HepG2 (cell line): ENCODE data around the gene IL2. TPM values are rescaled to one million over a fixed set of nuclear protein-coding genes. Genes with fewer than 3 reads are reported as not detected.

ENCODE experiments used
- ATAC-seq: fragments of 200-7000 bp; cut with Tn5 transposase; 3 replicates; pipeline ENCODE4 v1.9.1; 2020; ENCODE audit warnings: mild to moderate bottlenecking, moderate library complexity
- BruUV-seq: library from RNA; stranded (reverse); fragments of 400-500 nt; replicated peaks from 2 replicates; lab custom pipeline; 2021; lab: Mats Ljungman, UMichigan
- CTCF ChIA-PET: fragments of 300-600 bp; formaldehyde crosslinking; extraction: SDS; loops from one replicate; lab custom pipeline; 2021; ENCODE audit warnings: low total read pairs, inconsistent platforms, low intra/inter-chr PET ratio; lab: Yijun Ruan, JAX
- POLR2A ChIA-PET: fragments of 350-600 bp; sonication (Branson Sonifier 250); formaldehyde crosslinking; loops from one replicate; lab custom pipeline; 2020; ENCODE audit warnings: antibody characterized with exemption, inconsistent platforms; lab: Yijun Ruan, JAX
- DNase-seq: peaks from one replicate; pipeline ENCODE4 v3.0.0-alpha.2; 2015; ENCODE audit warnings: low spot score
- FAIRE-seq: peaks from 3 replicates; lab custom pipeline; 2011; peaks lifted over from hg19 to GRCh38; lab: Jason Lieb, UNC
- H2AFZ ChIP-seq: one replicate; pipeline ENCODE4 v1.6.1; 2011; ENCODE audit warnings: low read length, inconsistent platforms
- H3K27ac ChIP-seq: fragments of 300-600 bp; 3 replicates; pipeline ENCODE4 v1.8.0; 2011; ENCODE audit warnings: mixed run types, mild to moderate bottlenecking, mixed read lengths, low read length, inconsistent platforms; ENCODE audit not compliant: insufficient read depth; ENCODE audit errors: extremely low read length
- H3K27me3 ChIP-seq, 2 experiments: fragments of 200-600 bp in 1 of 2; 2 replicates in 1 of 2; 3 replicates in 1 of 2; pipeline versions ENCODE4 v1.6.0 to v1.8.0; 2011; ENCODE audit warnings: low read length in 2 of 2, mild to moderate bottlenecking in 2 of 2, moderate library complexity in 2 of 2, inconsistent platforms in 1 of 2; ENCODE audit not compliant: insufficient read depth in 2 of 2, control insufficient read depth in 1 of 2
- H3K36me3 ChIP-seq, 2 experiments: fragments of 200-600 bp in 1 of 2; replicated peaks in 1 of 2; 2 replicates in 1 of 2; 3 replicates in 1 of 2; pipeline versions ENCODE4 v1.5.1 to v1.8.0; 2011; ENCODE audit warnings: low read length in 2 of 2, inconsistent platforms in 1 of 2; ENCODE audit not compliant: insufficient read depth in 2 of 2, control insufficient read depth in 1 of 2
- H3K4me1 ChIP-seq: 2 replicates; pipeline ENCODE4 v1.5.1; 2012; ENCODE audit warnings: low read length, inconsistent platforms; ENCODE audit not compliant: insufficient read depth
- H3K4me2 ChIP-seq: 2 replicates; pipeline ENCODE4 v1.6.0; 2011; ENCODE audit warnings: low read depth, low read length, inconsistent platforms
- H3K4me3 ChIP-seq, 3 experiments: fragments of 200-600 bp in 1 of 3; sonication (generic), shearing (Covaris generic) in 1 of 3; replicated peaks in 1 of 3; 2 replicates each; pipeline ENCODE4 v1.5.1; 2011 to 2016; ENCODE audit warnings: low read length in 3 of 3, inconsistent platforms in 2 of 3, low read depth in 2 of 3, mild to moderate bottlenecking in 2 of 3, control low read depth in 1 of 3, mixed read lengths in 1 of 3; ENCODE audit not compliant: insufficient read depth in 1 of 3
- H3K79me2 ChIP-seq: one replicate; pipeline ENCODE4 v1.6.1; 2011; ENCODE audit warnings: low read length, inconsistent platforms; ENCODE audit not compliant: insufficient read depth
- H3K9ac ChIP-seq: 2 replicates; pipeline ENCODE4 v1.6.0; 2011; ENCODE audit warnings: mild to moderate bottlenecking, low read depth, low read length, inconsistent platforms; ENCODE audit not compliant: insufficient read depth
- H3K9me3 ChIP-seq: 2 replicates; pipeline ENCODE4 v1.5.1; 2012; ENCODE audit warnings: mild to moderate bottlenecking, low read length
- H4K20me1 ChIP-seq: 2 replicates; pipeline ENCODE4 v1.6.0; 2011; ENCODE audit warnings: inconsistent platforms, mild to moderate bottlenecking, low read length, moderate library complexity; ENCODE audit not compliant: insufficient read depth
- CEBPG ChIP-seq: IDR thresholded peaks from 2 replicates; pipeline ENCODE4 v1.6.1; 2016
- GLI4 ChIP-seq: sonication (generic); formaldehyde crosslinking; IDR thresholded peaks from 2 replicates; pipeline ENCODE4 v1.5.1; 2020; ENCODE audit warnings: missing genetic modification reagents, mild to moderate bottlenecking, moderate library complexity, borderline replicate concordance
- HNRNPH1 ChIP-seq: fragments of 200-400 bp; formaldehyde crosslinking; optimal IDR thresholded peaks from 2 replicates; pipeline ENCODE3; 2017; ENCODE audit warnings: mild to moderate bottlenecking, low read depth, low read length
- HNRNPK ChIP-seq: fragments of 200-400 bp; formaldehyde crosslinking; IDR thresholded peaks from 2 replicates; pipeline ENCODE4 v1.6.1; 2018; ENCODE audit warnings: low read length, low read depth, moderate library complexity, mild to moderate bottlenecking; ENCODE audit not compliant: poor library complexity, severe bottlenecking
- IKZF4 ChIP-seq: sonication (generic); formaldehyde crosslinking; IDR thresholded peaks from 2 replicates; pipeline ENCODE4 v1.5.1; 2020; ENCODE audit warnings: borderline replicate concordance, mild to moderate bottlenecking, low read depth, missing genetic modification reagents; ENCODE audit errors: not compliant biosample characterization
- KLF12 ChIP-seq: sonication (generic); formaldehyde crosslinking; IDR thresholded peaks from 2 replicates; pipeline ENCODE4 v1.4.0; 2020; ENCODE audit warnings: missing genetic modification reagents, borderline replicate concordance
- TP53 ChIP-seq: sonication (generic); formaldehyde crosslinking; conservative IDR thresholded peaks from 2 replicates; pipeline ENCODE4 v1.4.0; 2020; ENCODE audit warnings: missing genetic modification reagents
- ZNF282 ChIP-seq: fragments of 450-650 bp; IDR thresholded peaks from 2 replicates; pipeline ENCODE4 v1.6.1; 2018; ENCODE audit not compliant: partially characterized antibody
- ZNF33A ChIP-seq: sonication (generic); formaldehyde crosslinking; IDR thresholded peaks from 2 replicates; pipeline ENCODE4 v1.5.1; 2020; ENCODE audit warnings: missing genetic modification reagents, mild to moderate bottlenecking, moderate library complexity, borderline replicate concordance
- ZNF672 ChIP-seq: sonication (generic); formaldehyde crosslinking; IDR thresholded peaks from 2 replicates; pipeline ENCODE4 v1.8.1; 2022; ENCODE audit warnings: missing genetic modification reagents
- WGBS: methylation state at CpG from one replicate; pipeline ENCODE4 v1.1.6; 2017; ENCODE audit warnings: low lambda C conversion rate; 5-methylcytosine and 5-hydroxymethylcytosine counted together
- in situ Hi-C: cut with HindIII; loops from 2 replicates; pipeline ENCODE4 v1.10.0; 2017; ENCODE audit warnings: low pct_unique_long_range_greater_than_20kb; ENCODE audit not compliant: extremely low pct_ligation_motif_present
- intact Hi-C: fragments of 100-400 bp; cut with micrococcal nuclease; formaldehyde crosslinking; loops from one replicate; pipeline ENCODE4 v1.10.0; 2022; ENCODE audit not compliant: unreplicated experiment
- polyA plus RNA-seq, 8 experiments: library from polyadenylated mRNA; depleted of rRNA in 3 of 8; stranded (reverse) in 7 of 8; unstranded in 1 of 8; fragments of >200 nt; fragmentation: Illumina TruSeq in 4 of 8; extraction: Trizol in 4 of 8; gene quantifications; 2 replicates each; pipeline versions ENCODE4 v1.2.1 to v1.2.3, GENCODE V29; 2011 to 2016; ENCODE audit warnings: low read depth in 4 of 8, missing spikeins in 1 of 8, mixed read lengths in 1 of 8; ENCODE audit not compliant: insufficient read depth in 1 of 8
- total RNA-seq, 5 experiments: library from RNA; depleted of rRNA; stranded (reverse); fragments of >200 nt; fragmentation: Illumina TruSeq; extraction: Trizol; gene quantifications; 2 replicates each; pipeline ENCODE4 v1.2.3, GENCODE V29; 2016; ENCODE audit warnings: low read depth in 1 of 5
- TF ChIP-seq, protein P1 (sequence below): sonication (generic); formaldehyde crosslinking; IDR thresholded peaks from 2 replicates; pipeline ENCODE4 v1.4.0; 2020; ENCODE audit warnings: missing genetic modification reagents
- TF ChIP-seq, protein P2 (sequence below): IDR thresholded peaks from 2 replicates; pipeline ENCODE4 v1.6.1; 2016; ENCODE audit warnings: low read depth, missing genetic modification reagents, missing compliant biosample characterization

The IL2 gene
- total and polyA plus RNA-seq, 2 of the 13 experiments (the other 11 are each of a cell fraction or from before 2014, with no cell fraction given): not detected

- Histone ChIP-seq H3K9me3 (no peaks in the 10 kb centered on the region), H4K20me1 (no peaks in the 10 kb centered on the region), H3K27me3 (no peaks in the 10 kb centered on the region), H3K79me2 (no peaks in the 10 kb centered on the region), H3K4me2 (no peak overlapping the region), H2AFZ (no peak overlapping the region), H3K9ac (no peak overlapping the region), H3K4me1 (no peaks in the 10 kb centered on the region), H3K4me3 (no peak overlapping the region), H3K27ac (no peak overlapping the region), H3K36me3 (no peaks in the 10 kb centered on the region)
- no peak for ATAC-seq
- FAIRE-seq: no peak
- no peak for TF ChIP-seq ZNF672
- in situ Hi-C loops: no loop called here
- intact Hi-C loops: no loop called here
- ChIA-PET CTCF (no interaction called here), POLR2A (no interaction called here)
- WGBS: 3% methylated on average over 3 of the region's 3 CpGs
- no peak for DNase-seq
- no TSS peak for BruUV-seq
These were observed 22.2 kb downstream of the IL2 start for GRCh38 chr4:122434285-122434684.

DNA sequence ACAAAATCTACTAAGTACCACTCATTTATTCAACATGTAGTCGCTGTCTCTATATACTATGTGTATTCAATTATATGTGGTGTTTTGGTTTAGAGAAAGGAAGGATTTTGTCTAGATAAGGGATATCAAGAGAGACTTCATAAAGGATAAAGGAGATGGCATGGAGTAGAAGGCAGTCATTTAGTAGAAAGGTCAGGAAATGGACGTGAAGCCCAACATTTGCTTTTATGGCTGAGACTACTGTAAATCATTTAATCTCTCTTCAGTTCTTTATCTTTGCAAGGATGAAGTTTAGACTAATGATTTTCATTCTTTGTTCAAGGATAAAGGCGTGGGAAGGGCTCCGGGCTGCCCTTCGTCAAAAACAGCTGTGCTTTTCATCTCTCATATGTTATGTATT is 25.2 kb downstream of the IL2 start:
- no peak for ATAC-seq
- H3K27me3 ChIP-seq: no peaks in the 10 kb centered on the region
- FAIRE-seq: no peak
- intact Hi-C loops: no loop called here
- no peaks in the 10 kb centered on the region for H4K20me1 ChIP-seq
- BruUV-seq: no TSS peak
- H3K4me3 ChIP-seq: no peak overlapping the region
- H3K27ac ChIP-seq: no peak overlapping the region
- in situ Hi-C loops: no loop called here
- H3K4me2 ChIP-seq: no peak overlapping the region
- H3K4me1 ChIP-seq: no peaks in the 10 kb centered on the region
- CTCF ChIA-PET: no interaction called here
- WGBS: 2% methylated on average over 5 of the region's 5 CpGs
- POLR2A ChIA-PET: no interaction called here
- DNase-seq: no peak
- no peaks in the 10 kb centered on the region for H3K79me2 ChIP-seq
- TF ChIP-seq KLF12 (CRISPR knock-in tag) (no peak), IKZF4 (no peak), HNRNPH1 (no peak), CEBPG (CRISPR knock-in tag) (no peak), ZNF282 (no peak), GLI4 (CRISPR knock-in tag) (no peak), ZNF33A (no peak), HNRNPK (no peak), TP53 (CRISPR knock-in tag) (no peak)
- TF ChIP-seq, protein P1, sequence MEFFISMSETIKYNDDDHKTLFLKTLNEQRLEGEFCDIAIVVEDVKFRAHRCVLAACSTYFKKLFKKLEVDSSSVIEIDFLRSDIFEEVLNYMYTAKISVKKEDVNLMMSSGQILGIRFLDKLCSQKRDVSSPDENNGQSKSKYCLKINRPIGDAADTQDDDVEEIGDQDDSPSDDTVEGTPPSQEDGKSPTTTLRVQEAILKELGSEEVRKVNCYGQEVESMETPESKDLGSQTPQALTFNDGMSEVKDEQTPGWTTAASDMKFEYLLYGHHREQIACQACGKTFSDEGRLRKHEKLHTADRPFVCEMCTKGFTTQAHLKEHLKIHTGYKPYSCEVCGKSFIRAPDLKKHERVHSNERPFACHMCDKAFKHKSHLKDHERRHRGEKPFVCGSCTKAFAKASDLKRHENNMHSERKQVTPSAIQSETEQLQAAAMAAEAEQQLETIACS (CRISPR knock-in tag): no peak
- TF ChIP-seq, protein P2, sequence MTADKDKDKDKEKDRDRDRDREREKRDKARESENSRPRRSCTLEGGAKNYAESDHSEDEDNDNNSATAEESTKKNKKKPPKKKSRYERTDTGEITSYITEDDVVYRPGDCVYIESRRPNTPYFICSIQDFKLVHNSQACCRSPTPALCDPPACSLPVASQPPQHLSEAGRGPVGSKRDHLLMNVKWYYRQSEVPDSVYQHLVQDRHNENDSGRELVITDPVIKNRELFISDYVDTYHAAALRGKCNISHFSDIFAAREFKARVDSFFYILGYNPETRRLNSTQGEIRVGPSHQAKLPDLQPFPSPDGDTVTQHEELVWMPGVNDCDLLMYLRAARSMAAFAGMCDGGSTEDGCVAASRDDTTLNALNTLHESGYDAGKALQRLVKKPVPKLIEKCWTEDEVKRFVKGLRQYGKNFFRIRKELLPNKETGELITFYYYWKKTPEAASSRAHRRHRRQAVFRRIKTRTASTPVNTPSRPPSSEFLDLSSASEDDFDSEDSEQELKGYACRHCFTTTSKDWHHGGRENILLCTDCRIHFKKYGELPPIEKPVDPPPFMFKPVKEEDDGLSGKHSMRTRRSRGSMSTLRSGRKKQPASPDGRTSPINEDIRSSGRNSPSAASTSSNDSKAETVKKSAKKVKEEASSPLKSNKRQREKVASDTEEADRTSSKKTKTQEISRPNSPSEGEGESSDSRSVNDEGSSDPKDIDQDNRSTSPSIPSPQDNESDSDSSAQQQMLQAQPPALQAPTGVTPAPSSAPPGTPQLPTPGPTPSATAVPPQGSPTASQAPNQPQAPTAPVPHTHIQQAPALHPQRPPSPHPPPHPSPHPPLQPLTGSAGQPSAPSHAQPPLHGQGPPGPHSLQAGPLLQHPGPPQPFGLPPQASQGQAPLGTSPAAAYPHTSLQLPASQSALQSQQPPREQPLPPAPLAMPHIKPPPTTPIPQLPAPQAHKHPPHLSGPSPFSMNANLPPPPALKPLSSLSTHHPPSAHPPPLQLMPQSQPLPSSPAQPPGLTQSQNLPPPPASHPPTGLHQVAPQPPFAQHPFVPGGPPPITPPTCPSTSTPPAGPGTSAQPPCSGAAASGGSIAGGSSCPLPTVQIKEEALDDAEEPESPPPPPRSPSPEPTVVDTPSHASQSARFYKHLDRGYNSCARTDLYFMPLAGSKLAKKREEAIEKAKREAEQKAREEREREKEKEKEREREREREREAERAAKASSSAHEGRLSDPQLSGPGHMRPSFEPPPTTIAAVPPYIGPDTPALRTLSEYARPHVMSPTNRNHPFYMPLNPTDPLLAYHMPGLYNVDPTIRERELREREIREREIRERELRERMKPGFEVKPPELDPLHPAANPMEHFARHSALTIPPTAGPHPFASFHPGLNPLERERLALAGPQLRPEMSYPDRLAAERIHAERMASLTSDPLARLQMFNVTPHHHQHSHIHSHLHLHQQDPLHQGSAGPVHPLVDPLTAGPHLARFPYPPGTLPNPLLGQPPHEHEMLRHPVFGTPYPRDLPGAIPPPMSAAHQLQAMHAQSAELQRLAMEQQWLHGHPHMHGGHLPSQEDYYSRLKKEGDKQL (CRISPR knock-in tag): no peak
- TF ChIP-seq, all 625 proteins: peak for 0
- Histone ChIP-seq H2AFZ (no peak overlapping the region), H3K9ac (no peak overlapping the region), H3K36me3 (no peaks in the 10 kb centered on the region), H3K9me3 (no peaks in the 10 kb centered on the region)
